HEK293T (cell line): ENCODE results near the gene PPP1R3C.

Experiments used
- ARNT ChIP-seq: fragments of 450-650 bp; IDR thresholded peaks from 2 replicates; pipeline ENCODE4 v1.6.1; 2017; ENCODE audit warnings: mild to moderate bottlenecking
- ELF4 ChIP-seq: fragments of 450-650 bp; IDR thresholded peaks from 2 replicates; pipeline ENCODE4 v1.6.1; 2017; ENCODE audit warnings: antibody characterized with exemption
- HDGF ChIP-seq: fragments of 450-650 bp; IDR thresholded peaks from 2 replicates; pipeline ENCODE4 v1.6.1; 2017; ENCODE audit warnings: antibody characterized with exemption, borderline replicate concordance
- SP1 ChIP-seq: fragments of 450-650 bp; IDR thresholded peaks from 2 replicates; pipeline ENCODE4 v1.6.1; 2017
- TARDBP ChIP-seq: fragments of 450-650 bp; IDR thresholded peaks from 2 replicates; pipeline ENCODE4 v1.6.1; 2016

GRCh38 chr10:91665842-91666241 is 33.0 kb upstream of the PPP1R3C start:
- TF ChIP-seq SP1 (no peak), ARNT (no peak), ELF4 (no peak), HDGF (no peak), TARDBP (no peak)
